ENCODE measurements around the gene CSTPP1. TPM values are rescaled to one million over a fixed set of nuclear protein-coding genes. Genes with fewer than 3 reads are reported as not detected.
"Not testable (repeated sequence)": the region's sequence is repeated elsewhere in the genome, so short reads cannot be mapped to it uniquely, and the experiment has no call there.

The CSTPP1 gene
- total RNA-seq, 1 experiment from 2014 or later, result 11.3 TPM

GRCh38 chr11:47118958-47119688, 182.6 kb downstream of the CSTPP1 start:
- not testable (repeated sequence) for H3K4me3 ChIP-seq; H3K27ac ChIP-seq; H3K27me3 ChIP-seq (replicated peaks); DNase-seq (ENCODE audit: low read depth in 1 of 2, low spot score in 2 of 2); H3K36me3 ChIP-seq; H3K4me1 ChIP-seq (replicated peaks); H3K9me3 ChIP-seq (replicated peaks)

GRCh38 chr11:47121056-47121455, 184.5 kb downstream of the CSTPP1 start:
- H3K4me1 ChIP-seq (replicated peaks), result no peaks in the 10 kb centered on the region
- H3K27me3 ChIP-seq (replicated peaks), result no peaks in the 10 kb centered on the region
- H3K27ac ChIP-seq, result no peak overlapping the region
- no peaks in the 10 kb centered on the region for H3K9me3 ChIP-seq (replicated peaks)
- no peaks in the 10 kb centered on the region for H3K36me3 ChIP-seq
- DNase-seq (ENCODE audit: low read depth in 1 of 2, low spot score in 2 of 2), result no peak
- H3K4me3 ChIP-seq, result no peak overlapping the region

DNA sequence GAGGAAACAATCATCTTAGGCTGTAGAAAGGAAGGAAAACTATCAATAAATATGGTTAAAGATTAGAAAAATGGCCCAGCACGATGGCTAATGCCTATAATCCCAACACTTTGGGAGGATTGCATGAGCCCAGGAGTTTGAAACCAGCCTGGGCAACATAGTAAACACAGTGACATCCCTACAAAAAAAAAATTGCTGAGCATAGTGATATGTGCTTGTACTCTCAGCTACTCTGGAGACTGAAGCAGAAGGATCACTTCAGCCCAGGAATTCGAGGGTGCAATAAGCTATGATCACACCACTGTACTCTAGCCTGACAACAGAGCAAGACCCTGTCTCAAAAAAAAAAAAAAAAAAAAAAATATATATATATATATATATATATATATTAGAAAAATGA, 185.2 kb downstream of the CSTPP1 start:
- Histone ChIP-seq H3K36me3 (no peaks in the 10 kb centered on the region), H3K27ac (no peak overlapping the region), H3K9me3 (replicated peaks) (no peaks in the 10 kb centered on the region), H3K4me1 (replicated peaks) (no peaks in the 10 kb centered on the region), H3K27me3 (replicated peaks) (no peaks in the 10 kb centered on the region), H3K4me3 (no peak overlapping the region)
- no peak for DNase-seq (ENCODE audit: low read depth in 1 of 2, low spot score in 2 of 2)

- H3K4me3 ChIP-seq, result no peak overlapping the region
- H3K4me1 ChIP-seq (replicated peaks), result no peaks in the 10 kb centered on the region
- no peaks in the 10 kb centered on the region for H3K9me3 ChIP-seq (replicated peaks)
- no peak for DNase-seq (ENCODE audit: low read depth in 1 of 2, low spot score in 2 of 2)
- no peaks in the 10 kb centered on the region for H3K27me3 ChIP-seq (replicated peaks)
- H3K36me3 ChIP-seq, result no peaks in the 10 kb centered on the region
- H3K27ac ChIP-seq, result no peak overlapping the region
Observed at GRCh38 chr11:47123094-47123493, 186.5 kb downstream of the CSTPP1 start.

GRCh38 chr11:47124675-47125074, 188.1 kb downstream of the CSTPP1 start:
- Histone ChIP-seq H3K27me3 (replicated peaks) (no peaks in the 10 kb centered on the region), H3K36me3 (no peaks in the 10 kb centered on the region), H3K4me3 (no peak overlapping the region), H3K4me1 (replicated peaks) (no peaks in the 10 kb centered on the region), H3K9me3 (replicated peaks) (no peaks in the 10 kb centered on the region), H3K27ac (no peak overlapping the region)
- no peak for DNase-seq (ENCODE audit: low read depth in 1 of 2, low spot score in 2 of 2)

DNA sequence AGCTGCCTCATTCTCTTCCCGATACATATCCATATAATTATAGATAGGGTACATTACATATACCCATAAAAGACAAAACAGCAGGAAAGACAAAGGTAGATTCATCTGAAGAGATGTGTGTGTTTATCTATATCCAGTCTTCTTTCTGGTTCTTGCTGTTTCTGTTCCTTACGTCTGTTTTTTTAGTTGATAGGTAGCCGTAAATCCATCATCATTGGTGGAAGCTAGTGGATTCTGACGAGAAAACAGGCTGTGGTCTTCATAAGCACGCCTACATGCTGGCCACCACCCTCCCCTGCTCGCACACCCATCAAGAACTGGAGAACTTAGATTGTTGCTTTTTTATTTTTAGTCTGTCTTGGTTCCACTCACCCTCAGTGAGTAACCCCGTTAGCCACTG, 188.5 kb downstream of the CSTPP1 start:
- no peaks in the 10 kb centered on the region for H3K27me3 ChIP-seq (replicated peaks)
- DNase-seq (ENCODE audit: low read depth in 1 of 2, low spot score in 2 of 2), result no peak

DNA sequence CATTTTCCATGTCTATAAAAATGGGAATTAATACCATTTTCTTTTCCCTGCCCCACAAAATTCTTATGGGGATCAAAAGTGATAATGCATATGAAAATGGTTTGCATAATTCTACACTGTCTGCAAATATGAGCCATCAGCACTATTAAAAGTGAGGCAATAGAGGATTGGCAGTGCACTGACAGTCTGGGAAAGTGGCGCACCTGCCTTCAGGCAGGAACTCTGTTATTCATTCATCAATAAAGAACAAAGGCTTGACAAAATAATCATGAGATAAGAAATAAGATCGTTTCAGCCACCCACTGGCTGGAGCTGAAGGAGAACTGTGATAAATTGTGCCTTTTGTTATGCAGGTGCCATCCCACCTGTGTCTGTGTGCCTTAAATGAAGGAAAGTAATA, 190.7 kb downstream of the CSTPP1 start:
- no peaks in the 10 kb centered on the region for H3K9me3 ChIP-seq (replicated peaks)
- no peaks in the 10 kb centered on the region for H3K27me3 ChIP-seq (replicated peaks)
- H3K27ac ChIP-seq, result no peak overlapping the region
- no peak for DNase-seq (ENCODE audit: low read depth in 1 of 2, low spot score in 2 of 2)
- H3K36me3 ChIP-seq, result no peaks in the 10 kb centered on the region
- H3K4me3 ChIP-seq, result no peak overlapping the region
- no peaks in the 10 kb centered on the region for H3K4me1 ChIP-seq (replicated peaks)

More for the DNA sequence above, 188.5 kb downstream of the CSTPP1 start:
- H3K36me3 ChIP-seq, result no peaks in the 10 kb centered on the region
- H3K4me3 ChIP-seq, result no peak overlapping the region
- no peaks in the 10 kb centered on the region for H3K9me3 ChIP-seq (replicated peaks)
- no peaks in the 10 kb centered on the region for H3K4me1 ChIP-seq (replicated peaks)
- no peak overlapping the region for H3K27ac ChIP-seq

GRCh38 chr11:47130543-47130942, 194.0 kb downstream of the CSTPP1 start:
- no peaks in the 10 kb centered on the region for H3K27me3 ChIP-seq (replicated peaks)
- 0 out of 2 replicates have a peak, but pooled peaks cover 2% of the 10 kb centered on the region for H3K9me3 ChIP-seq (replicated peaks)
- H3K36me3 ChIP-seq, result no peaks in the 10 kb centered on the region
- no peak overlapping the region for H3K4me3 ChIP-seq
- H3K27ac ChIP-seq, result no peak overlapping the region
- no peak for DNase-seq (ENCODE audit: low read depth in 1 of 2, low spot score in 2 of 2)
- H3K4me1 ChIP-seq (replicated peaks), result no peaks in the 10 kb centered on the region

DNA sequence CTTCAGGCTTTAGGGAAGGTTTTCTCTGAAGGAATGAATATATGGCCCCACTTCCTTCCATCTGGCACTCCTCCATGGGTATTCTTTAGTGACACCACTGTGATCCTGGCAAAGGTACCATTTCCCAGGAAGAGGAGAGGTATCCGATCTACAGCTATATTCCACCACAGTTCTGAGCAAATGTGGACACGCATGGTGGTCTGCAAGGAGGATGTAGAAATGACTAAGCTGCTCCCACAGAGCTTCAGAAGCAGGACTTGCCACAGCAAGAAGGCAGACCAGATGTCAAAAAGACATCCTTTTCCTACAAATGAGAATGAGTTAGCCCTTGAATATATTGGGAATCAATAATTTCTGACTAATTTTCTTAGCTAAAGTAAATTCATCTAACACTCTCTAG, 194.6 kb downstream of the CSTPP1 start:
- DNase-seq (ENCODE audit: low read depth in 1 of 2, low spot score in 2 of 2), result no peak
- Histone ChIP-seq H3K36me3 (no peaks in the 10 kb centered on the region), H3K27me3 (replicated peaks) (no peaks in the 10 kb centered on the region)

GRCh38 chr11:47132490-47132889, 195.9 kb downstream of the CSTPP1 start:
- no peaks in the 10 kb centered on the region for H3K4me1 ChIP-seq (replicated peaks)
- no peaks in the 10 kb centered on the region for H3K36me3 ChIP-seq
- H3K27me3 ChIP-seq (replicated peaks), result no peaks in the 10 kb centered on the region
- H3K27ac ChIP-seq, result no peak overlapping the region
- DNase-seq (ENCODE audit: low read depth in 1 of 2, low spot score in 2 of 2), result no peak
- H3K4me3 ChIP-seq, result no peak overlapping the region
- 0 out of 2 replicates have a peak, but pooled peaks cover 2% of the 10 kb centered on the region for H3K9me3 ChIP-seq (replicated peaks)

More for the DNA sequence above, 194.6 kb downstream of the CSTPP1 start:
- Histone ChIP-seq H3K27ac (no peak overlapping the region), H3K4me1 (replicated peaks) (no peaks in the 10 kb centered on the region), H3K4me3 (no peak overlapping the region), H3K9me3 (replicated peaks) (0 out of 2 replicates have a peak, but pooled peaks cover 2% of the 10 kb centered on the region)

DNA sequence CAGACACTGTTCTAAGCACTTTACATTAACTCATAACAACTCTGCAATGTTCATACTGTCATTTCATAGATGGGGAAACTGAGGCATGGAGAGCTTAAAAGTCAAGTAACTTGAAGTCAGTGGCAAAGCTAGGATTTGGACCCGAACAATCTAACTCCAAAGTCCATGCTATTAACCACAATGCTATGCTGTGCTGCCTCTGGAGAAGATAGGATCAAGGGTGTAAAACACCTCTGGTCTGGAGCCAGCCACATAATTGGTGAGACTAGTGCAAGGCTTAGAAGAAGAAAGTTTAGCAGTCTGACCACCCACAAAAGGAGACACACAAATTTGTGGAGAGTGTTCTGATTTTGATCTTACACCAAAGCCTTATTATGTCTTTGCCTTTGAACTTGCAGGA, 196.4 kb downstream of the CSTPP1 start:
- 0 out of 2 replicates have a peak, but pooled peaks cover 2% of the 10 kb centered on the region for H3K9me3 ChIP-seq (replicated peaks)
- H3K36me3 ChIP-seq, result no peaks in the 10 kb centered on the region
- H3K4me1 ChIP-seq (replicated peaks), result no peaks in the 10 kb centered on the region
- DNase-seq (ENCODE audit: low read depth in 1 of 2, low spot score in 2 of 2), result no peak
- no peak overlapping the region for H3K27ac ChIP-seq
- no peak overlapping the region for H3K4me3 ChIP-seq
- H3K27me3 ChIP-seq (replicated peaks), result no peaks in the 10 kb centered on the region

- H3K27ac ChIP-seq, result no peak overlapping the region
- H3K36me3 ChIP-seq, result 0 out of 2 replicates have a peak, but pooled peaks cover 4% of the 10 kb centered on the region
- H3K4me1 ChIP-seq (replicated peaks), result no peaks in the 10 kb centered on the region
- no peaks in the 10 kb centered on the region for H3K27me3 ChIP-seq (replicated peaks)
- no peak overlapping the region for H3K4me3 ChIP-seq
- 0 out of 2 replicates have a peak, but pooled peaks cover 2% of the 10 kb centered on the region for H3K9me3 ChIP-seq (replicated peaks)
- no peak for DNase-seq (ENCODE audit: low read depth in 1 of 2, low spot score in 2 of 2)
Observed at GRCh38 chr11:47136327-47136726, 199.8 kb downstream of the CSTPP1 start.

DNA sequence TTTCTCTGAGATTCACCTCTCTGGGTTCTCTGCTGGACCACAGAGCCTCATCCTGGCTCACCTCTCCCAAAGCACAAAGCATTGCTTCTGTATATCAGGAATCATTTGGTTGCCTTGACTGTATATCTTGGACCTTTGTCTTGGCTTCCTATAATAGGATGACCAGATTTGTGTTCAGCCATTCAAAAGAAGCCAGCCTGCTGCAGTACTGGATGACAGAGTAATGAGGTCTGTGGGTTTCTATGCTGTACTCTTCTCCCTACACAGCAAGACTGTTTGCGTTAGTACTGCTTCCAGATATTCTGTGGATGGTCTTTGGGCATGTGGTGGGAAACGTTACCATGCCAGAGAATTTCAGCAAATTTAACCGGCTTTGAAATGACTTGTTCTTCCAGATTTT, 200.4 kb downstream of the CSTPP1 start:
- Histone ChIP-seq H3K4me3 (no peak overlapping the region), H3K36me3 (0 out of 2 replicates have a peak, but pooled peaks cover 4% of the 10 kb centered on the region), H3K4me1 (replicated peaks) (no peaks in the 10 kb centered on the region), H3K27ac (no peak overlapping the region), H3K9me3 (replicated peaks) (0 out of 2 replicates have a peak, but pooled peaks cover 2% of the 10 kb centered on the region), H3K27me3 (replicated peaks) (no peaks in the 10 kb centered on the region)
- no peak for DNase-seq (ENCODE audit: low read depth in 1 of 2, low spot score in 2 of 2)

DNA sequence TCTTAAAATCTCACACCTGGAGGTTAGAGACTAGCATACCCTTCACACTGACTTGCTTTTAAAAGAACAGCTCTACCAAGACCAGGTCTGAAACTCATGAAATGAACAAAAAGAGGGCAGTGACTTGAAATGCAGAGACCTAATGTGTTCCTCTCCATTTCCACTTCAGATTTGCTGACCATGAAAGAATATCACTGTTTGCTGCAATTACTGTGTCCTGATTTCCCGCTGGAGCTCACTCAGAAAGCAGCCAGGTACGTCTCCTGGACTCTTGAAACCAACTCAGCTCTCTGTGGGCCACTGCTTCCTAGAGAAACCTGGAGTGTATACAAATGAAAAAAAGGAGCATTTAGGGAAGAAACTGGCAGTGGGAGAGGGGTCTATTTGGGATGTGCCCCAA, 200.9 kb downstream of the CSTPP1 start:
- Histone ChIP-seq H3K4me1 (replicated peaks) (peaks cover under 1% of the 10 kb centered on the region; the same call in 1 of the 2 replicates), H3K27ac (no peak overlapping the region), H3K4me3 (no peak overlapping the region), H3K9me3 (replicated peaks) (0 out of 2 replicates have a peak, but pooled peaks cover 2% of the 10 kb centered on the region), H3K36me3 (0 out of 2 replicates have a peak, but pooled peaks cover 4% of the 10 kb centered on the region), H3K27me3 (replicated peaks) (no peaks in the 10 kb centered on the region)
- no peak for DNase-seq (ENCODE audit: low read depth in 1 of 2, low spot score in 2 of 2)
